Spleen (tissue), 11 donors: ENCODE data around the gene CHD9. TPM values are rescaled to one million over a fixed set of nuclear protein-coding genes. Genes with fewer than 3 reads are reported as not detected.

Experiments used
- DNase-seq: peaks from one replicate; pipeline ENCODE4 v3.0.0-alpha.2; 2020
- H3K27ac ChIP-seq, 8 donors: fragments of 200-600 bp; sonication (generic) in 7 of 8; 1 replicate in 4 of 8; 2 replicates in 4 of 8; pipeline versions ENCODE4 v1.5.0 to v1.8.0; 2016 to 2021; ENCODE audit warnings: inconsistent platforms in 4 of 8, mild to moderate bottlenecking in 4 of 8, moderate library complexity in 1 of 8
- H3K27me3 ChIP-seq, 7 donors: fragments of 200-600 bp; sonication (generic) in 6 of 7; replicated peaks in 1 of 7; 1 replicate in 4 of 7; 2 replicates in 3 of 7; pipeline versions ENCODE4 v1.5.0 to v1.8.0; 2016 to 2021; ENCODE audit warnings: inconsistent platforms in 3 of 7, mild to moderate bottlenecking in 1 of 7
- H3K36me3 ChIP-seq, 6 donors: fragments of 200-600 bp; sonication (generic) in 5 of 6; 1 replicate in 4 of 6; 2 replicates in 2 of 6; pipeline versions ENCODE4 v1.5.0 to v1.8.0; 2016 to 2021; ENCODE audit warnings: inconsistent platforms in 2 of 6
- H3K4me1 ChIP-seq, 6 donors: fragments of 200-600 bp; sonication (generic) in 5 of 6; 1 replicate in 3 of 6; 2 replicates in 3 of 6; pipeline versions ENCODE4 v1.5.0 to v1.8.0; 2016 to 2021; ENCODE audit warnings: inconsistent platforms in 3 of 6
- H3K4me3 ChIP-seq, 8 donors: fragments of 200-600 bp; sonication (generic) in 7 of 8; 1 replicate in 4 of 8; 2 replicates in 4 of 8; pipeline versions ENCODE4 v1.5.0 to v1.8.0; 2016 to 2021; ENCODE audit warnings: inconsistent platforms in 4 of 8, mild to moderate bottlenecking in 4 of 8, moderate library complexity in 2 of 8
- H3K9me3 ChIP-seq, 8 donors: fragments of 200-600 bp; sonication (generic) in 7 of 8; 1 replicate in 4 of 8; 2 replicates in 4 of 8; pipeline versions ENCODE4 v1.5.0 to v1.8.0; 2016 to 2021; ENCODE audit warnings: inconsistent platforms in 4 of 8
- CTCF ChIP-seq, 11 experiments: fragments of 200-600 bp in 7 of 11; fragments of 450-650 bp in 4 of 11; sonication (generic) in 4 of 11; IDR thresholded peaks in 8 of 11; conservative IDR thresholded peaks in 3 of 11; 1 replicate in 7 of 11; 2 replicates in 4 of 11; pipeline versions ENCODE4 v1.4.0 to v1.8.0; 2016 to 2021; ENCODE audit warnings: antibody characterized with exemption in 11 of 11, inconsistent platforms in 4 of 11, mild to moderate bottlenecking in 1 of 11
- POLR2A ChIP-seq, 3 donors: fragments of 450-650 bp; IDR thresholded peaks; one replicate each; pipeline ENCODE4 v1.5.1; 2017; ENCODE audit warnings: antibody characterized with exemption in 3 of 3, mild to moderate bottlenecking in 1 of 3
- POLR2AphosphoS5 ChIP-seq, 3 donors: sonication (generic); formaldehyde crosslinking; IDR thresholded peaks; one replicate each; pipeline ENCODE4 v1.5.1; 2017; ENCODE audit warnings: antibody characterized with exemption in 3 of 3
- WGBS, 5 donors: extraction: QIAGEN DNeasy Blood & Tissue Kit in 3 of 5; methylation state at CpG; one replicate each; pipeline versions ENCODE4 v1.1.5 to v1.1.7; 2013 to 2018; 5-methylcytosine and 5-hydroxymethylcytosine counted together
- intact Hi-C: fragments of 100-400 bp; cut with DNase I; formaldehyde crosslinking; loops from one replicate; pipeline ENCODE4 v1.15.0; 2023; ENCODE audit warnings: low total_unique reads
- polyA plus RNA-seq, 3 donors: library from polyadenylated mRNA; stranded (reverse); fragments of 200-250 nt; gene quantifications; one replicate each; pipeline ENCODE4 v1.2.1, GENCODE V29; 2013
- total RNA-seq, 7 donors: library from RNA; depleted of rRNA in 3 of 7; stranded (reverse); fragments of >200 nt in 3 of 7; fragmentation: NEBNext Ultra II Directional in 4 of 7; extraction: Animal tissue kit (Norgen Biotek cat#: 25700) in 4 of 7; gene quantifications; one replicate each; pipeline versions ENCODE4 v1.1.0 to v1.2.1, GENCODE V29; 2016 to 2021
- donor health status: healthy with polysubstance abuse.
- donor health status: DM: no; HTN: no; CAD: no; lungs with moderate emphysema.
- donor health status: DM: no; HTN: no; CAD: no.
- donor health status: Bipolar disorder and iron deficiency.
- donor health status: healthy.
- donor health status: DM: no; HTN: no; CAD: no.
- donor health status: DM: yes; HTN: yes; CAD: no.

CHD9 gene
- total and polyA plus RNA-seq, 10 donors: 16.7 to 93.3 (median 76.0) TPM

- H3K4me3 ChIP-seq: no peak overlapping the region
- DNase-seq: no peak
- intact Hi-C loops: no loop called here
- H3K9me3 ChIP-seq: peaks cover 3 to 20% (median 12%) of the 10 kb centered on the region in 8 donors
- H3K36me3 ChIP-seq: peaks cover 0 to 34% (median 13%) of the 10 kb centered on the region in 6 donors
- H3K27me3 ChIP-seq: no peaks in the 10 kb centered on the region
- WGBS, 5 donors: 87 to 95% (median 89%) methylated on average over 9 of the region's 9 CpGs
- peaks cover 0 to 16% (median 0%) of the 10 kb centered on the region in 6 donors for H3K4me1 ChIP-seq
- no peak for TF ChIP-seq POLR2A (IDR thresholded peaks at IDR 0.05)
- no peak for TF ChIP-seq CTCF (IDR thresholded peaks at IDR 0.05 in 8 of 11, conservative IDR thresholded peaks at IDR 0.05 in 3 of 11)
- TF ChIP-seq POLR2AphosphoS5 (IDR thresholded peaks at IDR 0.05): no peak
- H3K27ac ChIP-seq: no peak overlapping the region
Observed at GRCh38 chr16:53154513-53154912, 99.7 kb downstream of the CHD9 start.

GRCh38 chr16:53156516-53156915 is 101.7 kb downstream of the CHD9 start:
- peaks cover 0 to 17% (median 0%) of the 10 kb centered on the region in 6 donors for H3K4me1 ChIP-seq
- intact Hi-C loops: no loop called here
- WGBS, 5 donors: 88 to 95% (median 91%) methylated on average over 2 of the region's 2 CpGs
- peaks cover 0 to 34% (median 13%) of the 10 kb centered on the region in 6 donors for H3K36me3 ChIP-seq
- no peak overlapping the region for H3K27ac ChIP-seq
- peaks cover 0 to under 1% (median 0%) of the 10 kb centered on the region in 8 donors for H3K9me3 ChIP-seq
- H3K27me3 ChIP-seq: no peaks in the 10 kb centered on the region
- no peak for TF ChIP-seq CTCF (IDR thresholded peaks at IDR 0.05 in 8 of 11, conservative IDR thresholded peaks at IDR 0.05 in 3 of 11)
- TF ChIP-seq POLR2AphosphoS5 (IDR thresholded peaks at IDR 0.05): no peak
- no peak for TF ChIP-seq POLR2A (IDR thresholded peaks at IDR 0.05)
- H3K4me3 ChIP-seq: no peak overlapping the region
- no peak for DNase-seq

- Histone ChIP-seq H3K27me3 (no peaks in the 10 kb centered on the region), H3K9me3 (no peaks in the 10 kb centered on the region), H3K27ac (no peak overlapping the region), H3K4me3 (no peak overlapping the region), H3K4me1 (peaks cover 0 to 7% (median 0%) of the 10 kb centered on the region in 6 donors), H3K36me3 (peaks cover 0 to 59% (median 15%) of the 10 kb centered on the region in 6 donors)
- no peak for DNase-seq
- 65 to 76% (median 69%) methylated on average over 6 of the region's 6 CpGs for WGBS, 5 donors
- no peak for TF ChIP-seq POLR2AphosphoS5 (IDR thresholded peaks at IDR 0.05)
- peak; percentile 46 to 83 (median 71) for TF ChIP-seq CTCF (IDR thresholded peaks at IDR 0.05 in 8 of 11, conservative IDR thresholded peaks at IDR 0.05 in 3 of 11)
- no peak for TF ChIP-seq POLR2A (IDR thresholded peaks at IDR 0.05)
- intact Hi-C loops: loop anchor here (10.0 kb wide), 1 partner anchor 105 kb away; the partner anchor contains the start of genes CHD9 and CHD9NB
Observed at GRCh38 chr16:53159781-53160436, 105.1 kb downstream of the CHD9 start.

- H3K9me3 ChIP-seq: no peaks in the 10 kb centered on the region
- no peak for DNase-seq
- no peak for TF ChIP-seq CTCF (IDR thresholded peaks at IDR 0.05 in 8 of 11, conservative IDR thresholded peaks at IDR 0.05 in 3 of 11)
- no peak for TF ChIP-seq POLR2A (IDR thresholded peaks at IDR 0.05)
- TF ChIP-seq POLR2AphosphoS5 (IDR thresholded peaks at IDR 0.05): no peak
- no peak overlapping the region for H3K27ac ChIP-seq
- peaks cover 0 to 25% (median 2%) of the 10 kb centered on the region in 6 donors for H3K36me3 ChIP-seq
- no peak overlapping the region for H3K4me3 ChIP-seq
- H3K4me1 ChIP-seq: peaks cover 0 to 36% (median 6%) of the 10 kb centered on the region in 6 donors
- intact Hi-C loops: loop anchor here (10.0 kb wide), 1 partner anchor 111 kb away; the partner anchor contains the start of genes CHD9 and CHD9NB
- H3K27me3 ChIP-seq: no peaks in the 10 kb centered on the region
Observed at GRCh38 chr16:53166099-53166498, 111.3 kb downstream of the CHD9 start.
